Superior temporal gyrus (tissue), 1 donor: ENCODE data around the gene RPS6KA2.

Source experiments
- DNase-seq: peaks from one replicate; pipeline ENCODE4 v3.0.0-alpha.2; 2016; ENCODE audit errors: extremely low spot score

Gene RPS6KA2

DNA sequence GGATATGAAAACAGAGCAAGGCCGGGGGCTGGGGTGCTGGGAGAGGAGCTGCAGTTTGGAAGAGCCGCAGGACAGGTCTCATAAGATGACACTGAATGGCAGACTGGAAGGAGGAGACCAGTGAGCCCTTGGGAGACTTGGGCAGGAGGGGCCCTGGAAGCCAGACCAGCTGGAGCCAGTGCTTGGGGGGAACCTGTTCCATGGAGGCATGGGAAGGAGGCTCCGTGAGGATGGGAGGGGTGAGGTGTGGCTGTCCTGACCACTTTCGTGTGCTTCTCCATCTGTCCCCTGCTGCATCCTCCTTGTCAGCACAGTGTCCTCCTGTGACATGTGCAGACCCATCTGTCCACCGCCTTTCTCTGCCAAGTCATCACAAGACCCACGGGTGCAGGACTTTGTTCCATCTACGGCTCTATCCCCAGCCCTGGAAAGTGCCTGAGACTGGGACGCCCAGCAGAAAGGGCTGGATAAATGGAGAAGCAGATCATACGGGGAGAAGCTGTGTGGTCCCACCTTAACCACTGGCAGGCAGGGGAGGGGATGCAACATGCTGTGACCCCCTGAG, 159.5 kb downstream of the RPS6KA2 start:
- no peak for DNase-seq

- no peak for DNase-seq
Observed at GRCh38 chr6:166466178-166467122, 160.6 kb downstream of the RPS6KA2 start.

GRCh38 chr6:166465671-166466087, 161.4 kb downstream of the RPS6KA2 start:
- DNase-seq = peak; percentile 83

DNA sequence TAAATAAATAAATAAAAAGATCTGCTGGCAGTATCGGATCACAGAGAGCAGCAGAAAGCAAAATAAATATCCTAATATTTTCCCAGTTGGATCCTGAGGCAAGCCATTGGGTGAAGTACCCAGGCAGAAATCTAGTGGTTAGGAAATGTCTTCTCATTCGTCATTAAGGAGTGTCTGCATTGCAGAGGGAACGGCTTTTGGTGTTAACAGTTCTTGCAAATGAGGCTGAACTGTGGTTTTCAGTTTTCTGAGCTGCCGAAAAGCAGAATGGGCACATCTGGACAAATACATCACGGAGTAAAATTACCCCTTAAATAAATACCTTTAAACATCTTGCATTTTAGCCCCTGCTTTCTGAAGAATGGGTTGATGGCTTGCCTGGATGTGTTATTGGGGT, 162.1 kb downstream of the RPS6KA2 start:
- DNase-seq = no peak

GRCh38 chr6:166464068-166465002, 162.7 kb downstream of the RPS6KA2 start:
- no peak for DNase-seq

DNA sequence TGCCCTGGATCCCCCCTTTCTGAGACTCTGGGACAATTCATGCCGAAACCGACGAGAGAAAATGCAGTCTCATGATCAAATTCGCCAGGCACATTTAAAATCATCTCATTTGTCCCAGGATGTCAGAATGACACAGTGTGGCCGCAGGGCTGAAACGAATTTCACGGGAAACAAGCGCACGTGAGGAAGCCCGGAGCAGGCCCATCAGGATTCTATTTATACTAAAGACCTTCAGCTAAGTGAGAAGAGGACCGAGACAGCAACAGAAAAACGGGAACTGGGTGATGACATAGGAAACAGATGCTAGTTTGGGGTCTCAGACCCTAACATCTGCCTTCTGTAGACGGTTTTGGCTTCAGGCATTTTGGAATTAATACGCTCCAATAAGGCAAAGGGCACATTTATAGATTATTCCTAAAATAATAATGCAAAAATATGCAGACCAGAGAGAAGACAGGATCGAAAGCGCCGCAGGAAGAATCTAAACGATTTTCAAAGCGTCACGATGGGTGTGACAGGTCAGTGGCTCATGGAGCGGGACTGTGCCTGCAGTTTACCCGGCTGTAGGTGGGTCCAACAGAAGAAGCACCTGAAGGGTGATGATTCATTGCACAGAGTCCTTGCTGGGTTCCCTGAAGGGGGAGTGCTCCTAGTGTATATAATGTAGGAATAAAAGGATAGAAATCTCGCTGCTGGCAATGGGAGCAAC, 163.5 kb downstream of the RPS6KA2 start:
- no peak for DNase-seq

- DNase-seq = no peak
Observed at GRCh38 chr6:166462461-166463135, 164.5 kb downstream of the RPS6KA2 start.

DNA sequence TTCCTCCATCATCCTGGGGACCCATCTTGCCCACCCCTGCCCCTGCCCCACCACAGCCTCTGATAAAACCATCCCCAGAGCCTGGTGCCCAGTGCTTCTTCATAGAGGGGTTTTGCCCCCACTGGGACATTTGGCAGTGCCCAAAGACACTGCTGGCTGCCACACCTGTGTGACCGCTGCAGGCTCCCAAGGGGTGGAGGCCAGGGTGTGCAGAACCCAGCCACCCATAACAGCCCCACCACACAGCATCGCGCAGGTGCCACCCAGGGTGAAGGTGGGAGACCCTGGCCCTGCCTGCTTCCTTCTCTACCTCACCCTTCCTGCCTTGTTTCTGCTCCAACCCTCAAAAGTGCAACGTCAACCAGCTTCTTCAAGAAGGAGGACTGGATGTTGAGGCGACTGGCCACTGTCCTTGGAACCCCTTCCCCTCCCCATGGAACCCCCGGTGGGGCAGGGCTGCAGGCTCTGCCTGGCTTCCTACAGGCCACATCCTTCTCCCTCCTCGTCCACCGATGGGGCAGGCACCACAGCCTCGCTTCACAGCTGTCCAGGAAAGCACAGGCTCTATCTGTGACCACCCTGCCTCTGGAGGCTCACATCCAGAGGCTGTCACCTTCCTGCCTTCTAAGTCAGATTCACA, 165.1 kb downstream of the RPS6KA2 start:
- no peak for DNase-seq

DNA sequence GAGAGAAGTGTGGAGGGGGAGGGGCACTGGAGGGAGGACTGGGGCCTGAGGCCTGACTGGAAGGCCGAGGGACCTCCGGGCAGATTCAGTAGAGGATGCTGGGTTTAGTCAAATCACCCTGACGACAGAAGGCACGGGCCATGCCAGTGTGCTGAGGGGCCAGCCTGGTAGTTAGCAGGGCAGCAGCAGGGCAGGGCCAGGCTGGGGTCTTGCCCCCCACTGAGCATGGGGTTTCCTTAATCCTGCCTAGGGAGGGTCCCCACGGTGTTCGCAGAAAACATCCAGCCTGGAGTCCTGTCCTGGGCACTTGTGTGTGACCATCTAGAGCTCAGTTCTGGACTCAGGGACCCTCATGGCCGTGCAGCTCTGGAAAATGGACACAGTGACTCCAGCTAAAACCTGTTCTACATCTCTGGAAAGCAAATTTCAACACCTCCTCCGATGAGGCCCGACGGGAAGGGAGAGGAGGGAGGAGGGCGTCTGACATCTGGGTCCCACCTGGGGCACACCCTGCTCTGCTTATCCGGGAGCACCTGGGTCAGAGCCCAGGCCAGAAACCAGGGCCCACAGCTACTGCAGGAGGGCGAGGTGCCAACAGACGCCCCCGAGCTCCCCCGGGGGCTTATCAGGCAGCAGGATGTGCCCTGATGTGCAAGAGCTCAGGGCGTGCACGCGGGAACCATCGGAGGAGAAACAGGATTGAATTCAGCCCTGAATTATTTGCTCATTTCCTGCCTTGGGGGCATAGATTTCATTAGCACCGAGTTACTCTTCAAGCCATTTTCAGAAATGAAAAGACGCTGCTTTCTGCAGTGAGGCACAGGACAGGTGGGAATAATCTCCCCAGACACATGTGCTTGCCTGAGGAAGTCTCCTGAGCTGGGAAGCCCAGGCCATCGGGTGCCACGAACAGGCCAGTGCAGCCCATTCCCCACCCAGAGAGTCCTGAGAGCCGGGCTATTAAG, 166.3 kb downstream of the RPS6KA2 start:
- no peak for DNase-seq

GRCh38 chr6:166459906-166460305, 167.1 kb downstream of the RPS6KA2 start:
- DNase-seq = no peak

- DNase-seq = no peak
Observed at GRCh38 chr6:166459272-166459671, 167.8 kb downstream of the RPS6KA2 start.

DNA sequence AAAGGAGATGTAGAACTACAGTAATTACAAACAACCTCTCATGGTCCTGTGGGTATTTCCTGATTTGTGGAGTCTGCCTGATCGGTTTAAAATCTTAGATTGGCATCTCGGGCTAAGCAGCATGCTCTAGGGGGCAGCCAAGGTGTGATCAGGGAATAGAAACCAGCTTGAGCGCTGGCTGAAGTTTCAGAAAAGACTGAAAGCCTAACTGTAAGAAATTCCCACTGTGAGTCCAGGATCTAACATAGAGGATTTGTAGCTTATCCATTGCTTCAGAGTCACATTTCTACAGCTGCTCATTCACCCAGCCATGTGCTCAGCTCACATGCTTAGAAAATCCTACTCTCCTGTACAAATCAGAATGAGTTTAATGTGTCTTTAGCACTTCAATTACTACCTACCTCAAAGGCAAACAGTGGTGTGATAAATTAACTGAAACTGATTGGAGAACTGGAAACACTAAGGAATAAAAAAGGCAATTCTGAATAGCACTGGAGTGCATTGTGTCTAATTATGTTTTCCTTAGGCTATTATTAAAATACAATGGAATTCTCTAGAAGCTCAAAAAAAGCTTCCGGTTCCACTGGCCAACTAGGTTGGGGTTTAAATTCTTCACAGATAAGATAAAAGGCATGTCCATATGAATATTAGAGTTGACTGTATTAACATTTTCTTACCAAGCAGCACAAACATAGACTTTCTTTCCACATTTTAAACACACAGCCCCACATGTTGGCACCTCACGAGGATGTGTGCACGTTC, 170.5 kb downstream of the RPS6KA2 start:
- no peak for DNase-seq

- DNase-seq = no peak
Observed at GRCh38 chr6:166454692-166455515, 172.1 kb downstream of the RPS6KA2 start.

- DNase-seq = no peak
Observed at GRCh38 chr6:166453651-166454050, 173.4 kb downstream of the RPS6KA2 start.

GRCh38 chr6:166450167-166450873, 176.7 kb downstream of the RPS6KA2 start:
- no peak for DNase-seq

- no peak for DNase-seq
Observed at GRCh38 chr6:166449641-166450040, 177.4 kb downstream of the RPS6KA2 start.

GRCh38 chr6:166449036-166449435, 178.0 kb downstream of the RPS6KA2 start:
- DNase-seq = no peak
